NT2/D1 (cell line): Measurements from ENCODE around the gene STRIT1.

Experiments used
- DNase-seq: peaks from one replicate; pipeline ENCODE4 v3.0.0-alpha.2; 2011; ENCODE audit warnings: low read depth, low spot score
- H3K27me3 ChIP-seq: 2 replicates; pipeline ENCODE4 v1.6.0; 2011; ENCODE audit warnings: mild to moderate bottlenecking; ENCODE audit not compliant: insufficient read length, insufficient read depth
- H3K36me3 ChIP-seq: 2 replicates; pipeline ENCODE4 v1.6.1; 2011; ENCODE audit warnings: mild to moderate bottlenecking, low read length, mixed read lengths; ENCODE audit not compliant: insufficient read depth, insufficient read length
- H3K4me1 ChIP-seq: 2 replicates; pipeline ENCODE4 v1.5.1; 2011; ENCODE audit not compliant: insufficient read depth, insufficient read length
- H3K4me3 ChIP-seq: 2 replicates; pipeline ENCODE4 v1.5.1; 2011; ENCODE audit warnings: low read depth; ENCODE audit not compliant: insufficient read length
- H3K9ac ChIP-seq: 2 replicates; pipeline ENCODE4 v1.6.0; 2011; ENCODE audit warnings: low read depth; ENCODE audit not compliant: insufficient read length
- H3K9me3 ChIP-seq: 2 replicates; pipeline ENCODE4 v1.5.1; 2011; ENCODE audit warnings: mild to moderate bottlenecking, low read length; ENCODE audit not compliant: insufficient read depth
- SUZ12 ChIP-seq: IDR thresholded peaks from 2 replicates; pipeline ENCODE4 v1.6.1; 2011; ENCODE audit not compliant: insufficient read length, insufficient read depth; ENCODE audit errors: extremely low read depth
- YY1 ChIP-seq: IDR thresholded peaks from 2 replicates; pipeline ENCODE4 v1.6.1; 2011; ENCODE audit not compliant: insufficient read length, insufficient read depth
- ZNF274 ChIP-seq: IDR thresholded peaks from 2 replicates; pipeline ENCODE4 v1.6.1; 2011; ENCODE audit warnings: mild to moderate bottlenecking, low read depth, low read length

STRIT1 gene

DNA sequence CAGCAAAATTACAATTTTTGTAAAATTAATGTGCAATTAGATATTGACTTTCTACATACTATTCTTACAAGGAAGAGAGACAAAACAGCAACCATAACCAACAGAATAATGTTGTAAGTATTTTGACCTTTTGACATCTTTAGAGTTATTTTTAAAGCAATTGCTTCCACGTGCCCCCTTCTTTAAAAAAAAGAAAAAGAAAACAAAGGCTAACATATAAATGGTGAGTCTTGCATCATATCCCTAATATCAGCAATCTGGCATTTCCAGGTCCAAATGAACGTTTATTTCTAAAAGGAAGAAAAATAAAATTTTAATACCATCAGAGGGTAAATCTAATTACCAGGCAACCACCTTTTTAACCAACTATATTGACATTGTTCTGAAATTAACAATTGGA, 19.3 kb upstream of the STRIT1 start:
- H3K9me3 ChIP-seq = no peaks in the 10 kb centered on the region
- H3K27me3 ChIP-seq = no peaks in the 10 kb centered on the region
- H3K9ac ChIP-seq = no peak overlapping the region
- no peaks in the 10 kb centered on the region for H3K4me1 ChIP-seq
- H3K36me3 ChIP-seq = no peaks in the 10 kb centered on the region
- no peak for DNase-seq
- no peak for TF ChIP-seq YY1
- no peak for TF ChIP-seq SUZ12
- TF ChIP-seq ZNF274 = no peak
- no peak overlapping the region for H3K4me3 ChIP-seq

DNA sequence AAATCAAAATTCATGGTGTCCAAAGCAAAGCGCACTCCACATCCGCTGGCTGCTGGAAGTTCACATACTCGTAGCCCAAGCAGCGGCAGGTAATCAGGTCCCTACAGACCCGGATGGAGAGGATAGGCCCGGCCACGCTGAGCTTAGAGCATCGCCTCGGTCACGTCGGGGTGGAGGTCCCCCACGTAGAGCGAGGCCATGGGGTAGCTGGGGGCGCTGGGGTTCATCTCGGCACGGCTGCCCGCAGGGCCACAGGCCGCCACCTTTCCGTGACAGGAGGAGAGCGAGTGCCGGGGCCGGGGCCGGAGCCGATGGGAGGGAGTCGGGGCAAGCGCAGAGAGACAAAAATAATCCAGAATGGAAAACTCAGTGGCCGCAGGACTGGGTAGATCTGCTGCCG, 16.1 kb upstream of the STRIT1 start:
- TF ChIP-seq ZNF274 (no peak), YY1 (no peak), SUZ12 (no peak)
- DNase-seq = no peak
- no peaks in the 10 kb centered on the region for H3K27me3 ChIP-seq
- no peaks in the 10 kb centered on the region for H3K9me3 ChIP-seq
- no peaks in the 10 kb centered on the region for H3K36me3 ChIP-seq
- no peaks in the 10 kb centered on the region for H3K4me1 ChIP-seq
- no peak overlapping the region for H3K9ac ChIP-seq
- no peak overlapping the region for H3K4me3 ChIP-seq

DNA sequence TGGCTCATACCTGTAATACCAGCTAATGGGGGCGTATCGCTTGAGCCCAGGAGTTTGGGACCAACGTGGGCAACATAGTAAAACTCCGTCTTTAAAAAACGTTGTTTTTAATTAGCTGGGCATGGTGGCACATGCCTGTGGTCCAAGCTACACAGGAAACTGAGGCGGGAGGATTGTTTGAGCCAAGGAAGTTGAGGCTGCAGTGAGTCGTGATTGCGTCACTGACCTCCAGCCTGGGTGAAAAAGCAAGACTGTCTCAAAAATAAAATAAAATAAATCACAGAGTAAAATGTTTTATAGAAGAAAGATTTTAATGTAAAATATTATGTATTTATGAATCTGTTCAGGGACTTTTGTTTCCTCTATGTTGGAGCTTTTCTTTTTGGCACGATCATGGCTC, 15.3 kb upstream of the STRIT1 start:
- H3K4me3 ChIP-seq = no peak overlapping the region
- H3K27me3 ChIP-seq = no peaks in the 10 kb centered on the region
- no peaks in the 10 kb centered on the region for H3K36me3 ChIP-seq
- no peak overlapping the region for H3K9ac ChIP-seq
- no peaks in the 10 kb centered on the region for H3K4me1 ChIP-seq
- TF ChIP-seq SUZ12 (no peak), ZNF274 (no peak), YY1 (no peak)
- no peak for DNase-seq
- no peaks in the 10 kb centered on the region for H3K9me3 ChIP-seq

DNA sequence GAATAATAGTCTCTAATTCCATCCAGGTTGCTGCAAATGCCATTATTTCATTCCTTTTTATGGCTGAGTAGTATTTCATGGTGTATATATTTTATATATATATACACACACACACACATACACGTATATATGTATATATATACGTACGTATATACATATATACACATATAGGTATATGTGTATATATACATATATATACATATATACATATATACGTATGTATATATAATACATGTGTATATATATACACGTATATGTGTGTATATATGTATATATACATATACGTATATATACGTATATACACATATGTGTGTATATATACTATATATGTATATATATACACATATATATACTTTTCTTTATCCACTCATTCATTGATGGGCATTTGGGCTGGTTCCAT, 13.7 kb upstream of the STRIT1 start:
- TF ChIP-seq ZNF274 = no peak
- H3K4me1 ChIP-seq = no peaks in the 10 kb centered on the region
- no peak for DNase-seq
- no peaks in the 10 kb centered on the region for H3K27me3 ChIP-seq
- H3K9me3 ChIP-seq = no peaks in the 10 kb centered on the region
- H3K4me3 ChIP-seq = no peak overlapping the region
- no peak overlapping the region for H3K9ac ChIP-seq
- H3K36me3 ChIP-seq = no peaks in the 10 kb centered on the region

DNA sequence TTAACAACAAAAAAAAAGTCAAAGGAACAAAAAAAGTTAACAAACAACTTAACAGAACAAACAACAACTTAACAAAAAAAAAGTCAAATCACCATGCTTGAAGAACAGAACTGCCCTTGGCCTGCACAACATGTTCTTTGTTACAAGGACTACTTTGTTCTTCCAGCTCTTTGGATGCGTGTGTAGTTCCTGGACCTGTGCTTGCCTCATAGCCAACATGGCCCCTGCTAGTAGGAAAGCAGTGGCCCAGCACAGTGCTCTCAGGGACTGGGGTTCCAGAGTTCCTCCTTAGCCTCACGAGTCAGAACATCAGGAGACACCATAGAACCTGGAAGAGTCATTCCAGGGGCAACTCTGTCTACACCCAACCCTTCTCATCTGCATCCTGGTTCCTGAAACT, 10.9 kb upstream of the STRIT1 start:
- no peaks in the 10 kb centered on the region for H3K27me3 ChIP-seq
- no peak overlapping the region for H3K4me3 ChIP-seq
- TF ChIP-seq SUZ12 = no peak
- TF ChIP-seq YY1 = no peak
- TF ChIP-seq ZNF274 = no peak
- no peaks in the 10 kb centered on the region for H3K9me3 ChIP-seq
- H3K9ac ChIP-seq = no peak overlapping the region
- DNase-seq = no peak
- H3K36me3 ChIP-seq = no peaks in the 10 kb centered on the region
- H3K4me1 ChIP-seq = no peaks in the 10 kb centered on the region

DNA sequence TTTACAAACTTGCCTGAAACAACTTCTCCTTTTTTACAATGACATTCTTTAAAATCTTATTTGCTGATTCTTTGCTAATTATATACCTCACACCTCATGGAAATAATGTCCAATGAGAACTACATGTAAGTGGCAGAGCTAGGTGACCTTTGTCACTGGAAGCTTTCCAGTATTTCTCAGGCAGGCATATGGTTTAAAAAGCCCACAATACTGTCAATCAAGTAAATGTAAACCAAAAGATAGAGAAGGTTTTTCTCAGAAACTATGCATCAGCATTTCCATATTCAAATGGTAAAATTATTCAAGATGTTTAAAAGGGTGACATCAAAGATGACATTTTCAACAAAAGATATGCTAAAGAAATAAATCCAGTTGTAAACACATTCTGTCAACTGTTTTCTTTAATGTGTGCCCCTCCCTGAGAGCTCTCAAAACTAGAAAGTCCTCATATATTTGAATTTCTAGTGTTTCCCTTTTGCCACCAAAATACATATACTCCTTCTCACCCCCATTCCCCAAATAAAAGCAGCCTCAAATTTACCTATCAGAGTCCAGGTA, 10.1 kb upstream of the STRIT1 start:
- TF ChIP-seq ZNF274 (no peak), YY1 (no peak), SUZ12 (no peak)
- H3K9ac ChIP-seq = no peak overlapping the region
- H3K4me3 ChIP-seq = no peak overlapping the region
- no peak for DNase-seq
- H3K4me1 ChIP-seq = no peaks in the 10 kb centered on the region
- no peaks in the 10 kb centered on the region for H3K36me3 ChIP-seq
- H3K27me3 ChIP-seq = no peaks in the 10 kb centered on the region
- no peaks in the 10 kb centered on the region for H3K9me3 ChIP-seq

DNA sequence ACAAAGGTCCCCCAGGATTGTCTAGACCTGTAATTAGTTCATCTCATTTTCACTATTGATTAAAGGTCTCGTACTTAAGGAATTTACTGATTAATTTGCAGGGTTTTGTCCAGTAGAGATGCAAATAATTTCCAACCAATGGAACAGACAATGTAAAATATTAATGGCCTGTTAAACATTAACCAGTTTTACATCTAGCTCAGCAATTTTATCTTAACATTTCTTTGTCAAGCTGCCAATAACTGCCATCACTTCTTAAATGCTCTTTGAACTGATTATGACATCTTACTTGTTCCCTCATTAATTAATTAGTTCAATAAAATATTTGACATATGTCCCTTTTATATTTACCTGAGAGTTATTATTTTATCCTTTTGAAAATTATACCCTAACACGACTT, 9.4 kb upstream of the STRIT1 start:
- no peaks in the 10 kb centered on the region for H3K27me3 ChIP-seq
- TF ChIP-seq ZNF274 (no peak), YY1 (no peak), SUZ12 (no peak)
- H3K9ac ChIP-seq = no peak overlapping the region
- no peak overlapping the region for H3K4me3 ChIP-seq
- no peak for DNase-seq
- H3K4me1 ChIP-seq = no peaks in the 10 kb centered on the region
- H3K36me3 ChIP-seq = no peaks in the 10 kb centered on the region
- H3K9me3 ChIP-seq = no peaks in the 10 kb centered on the region

DNA sequence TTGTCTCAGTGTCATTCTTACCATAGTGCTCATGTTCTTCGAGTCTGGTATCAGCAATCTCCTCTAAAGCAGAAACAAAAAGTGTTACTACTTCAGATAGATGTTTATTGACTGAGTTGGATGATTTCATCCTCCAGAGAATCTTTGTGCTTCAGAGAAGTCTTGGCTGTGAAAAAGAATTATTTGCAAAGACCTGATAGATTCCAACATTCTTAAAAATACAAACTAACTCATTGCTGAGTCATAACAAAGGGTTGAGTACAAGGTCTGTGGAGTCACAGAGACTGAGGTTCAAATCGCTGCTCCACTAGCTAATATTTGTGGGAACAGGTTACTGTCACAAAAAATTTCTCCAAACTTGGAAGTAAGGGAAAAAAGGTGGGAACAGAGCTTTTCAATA, 9.0 kb upstream of the STRIT1 start:
- no peaks in the 10 kb centered on the region for H3K36me3 ChIP-seq
- no peak overlapping the region for H3K9ac ChIP-seq
- H3K4me3 ChIP-seq = no peak overlapping the region
- H3K9me3 ChIP-seq = peaks cover 3% of the 10 kb centered on the region
- H3K4me1 ChIP-seq = no peaks in the 10 kb centered on the region
- no peak for DNase-seq
- H3K27me3 ChIP-seq = no peaks in the 10 kb centered on the region
- TF ChIP-seq YY1 (no peak), ZNF274 (no peak), SUZ12 (no peak)
